DOHH2 (cell line): Measurements from ENCODE around the gene TACC2.

Experiments
- EZH2phosphoT487 ChIP-seq: fragments of 200-600 bp; sonication (generic); IDR thresholded peaks from 2 replicates; pipeline ENCODE4 v1.6.1; 2017; ENCODE audit warnings: borderline replicate concordance, mild to moderate bottlenecking, antibody characterized with exemption, low read length, moderate library complexity, mixed read lengths
- TF ChIP-seq, protein P1 (sequence below): fragments of 200-600 bp; sonication (generic); IDR thresholded peaks from one replicate; pipeline ENCODE4 v1.5.1; 2014; ENCODE audit warnings: antibody characterized with exemption, mild to moderate bottlenecking, low read depth, low read length; ENCODE audit not compliant: poor library complexity, severe bottlenecking

DNA sequence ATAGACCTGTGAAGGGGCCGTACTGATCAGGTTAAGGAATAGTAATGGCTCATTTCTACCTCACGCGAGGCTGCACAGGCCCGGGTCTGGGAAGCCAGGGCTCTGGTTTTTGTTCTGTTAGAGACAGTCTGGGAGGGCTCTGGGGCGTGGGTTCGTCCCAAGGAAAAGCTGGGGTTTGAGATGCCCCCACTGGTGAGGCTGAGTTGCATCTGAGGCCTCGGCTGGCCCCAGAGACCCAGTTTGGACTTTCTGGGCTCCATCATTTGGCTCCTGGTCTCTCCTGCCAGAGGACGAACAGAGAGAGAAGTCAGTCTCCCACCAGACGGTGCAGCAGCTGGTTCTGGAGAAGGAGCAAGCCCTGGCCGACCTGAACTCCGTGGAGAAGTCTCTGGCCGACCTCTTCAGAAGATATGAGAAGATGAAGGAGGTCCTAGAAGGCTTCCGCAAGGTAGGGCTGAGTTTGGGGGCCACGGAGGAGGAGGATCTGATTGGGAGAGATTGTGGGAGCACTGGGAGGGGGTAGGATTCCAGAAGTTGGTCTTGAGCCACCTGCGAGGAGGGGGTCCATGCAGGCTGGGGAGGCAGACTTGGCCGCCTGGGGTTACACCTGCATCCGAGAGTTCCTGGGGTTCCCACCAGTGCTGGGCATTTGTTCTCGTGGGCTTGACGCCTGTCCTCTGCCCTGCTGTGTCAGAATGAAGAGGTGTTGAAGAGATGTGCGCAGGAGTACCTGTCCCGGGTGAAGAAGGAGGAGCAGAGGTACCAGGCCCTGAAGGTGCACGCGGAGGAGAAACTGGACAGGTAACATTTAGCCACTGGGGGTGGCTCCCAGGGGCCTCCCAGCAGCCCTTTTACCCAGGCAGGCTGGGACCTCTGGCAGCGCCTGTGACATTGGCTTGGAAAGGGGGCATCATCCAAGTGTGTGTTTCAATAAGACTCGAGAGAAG lies 259.7 kb downstream of the TACC2 start:
- TF ChIP-seq, protein P1, sequence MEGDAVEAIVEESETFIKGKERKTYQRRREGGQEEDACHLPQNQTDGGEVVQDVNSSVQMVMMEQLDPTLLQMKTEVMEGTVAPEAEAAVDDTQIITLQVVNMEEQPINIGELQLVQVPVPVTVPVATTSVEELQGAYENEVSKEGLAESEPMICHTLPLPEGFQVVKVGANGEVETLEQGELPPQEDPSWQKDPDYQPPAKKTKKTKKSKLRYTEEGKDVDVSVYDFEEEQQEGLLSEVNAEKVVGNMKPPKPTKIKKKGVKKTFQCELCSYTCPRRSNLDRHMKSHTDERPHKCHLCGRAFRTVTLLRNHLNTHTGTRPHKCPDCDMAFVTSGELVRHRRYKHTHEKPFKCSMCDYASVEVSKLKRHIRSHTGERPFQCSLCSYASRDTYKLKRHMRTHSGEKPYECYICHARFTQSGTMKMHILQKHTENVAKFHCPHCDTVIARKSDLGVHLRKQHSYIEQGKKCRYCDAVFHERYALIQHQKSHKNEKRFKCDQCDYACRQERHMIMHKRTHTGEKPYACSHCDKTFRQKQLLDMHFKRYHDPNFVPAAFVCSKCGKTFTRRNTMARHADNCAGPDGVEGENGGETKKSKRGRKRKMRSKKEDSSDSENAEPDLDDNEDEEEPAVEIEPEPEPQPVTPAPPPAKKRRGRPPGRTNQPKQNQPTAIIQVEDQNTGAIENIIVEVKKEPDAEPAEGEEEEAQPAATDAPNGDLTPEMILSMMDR = no peak
- no peak for TF ChIP-seq EZH2phosphoT487
